HEK293T (cell line): ENCODE results near the gene PLPPR2.

ENCODE experiments used
- BHLHE40 ChIP-seq: fragments of 450-650 bp; IDR thresholded peaks from 2 replicates; pipeline ENCODE4 v1.6.1; 2016; ENCODE audit warnings: mild to moderate bottlenecking, moderate library complexity, borderline replicate concordance
- FOXA1 ChIP-seq: fragments of 450-650 bp; IDR thresholded peaks from 2 replicates; pipeline ENCODE4 v1.6.1; 2016; ENCODE audit warnings: mild to moderate bottlenecking
- FOXK2 ChIP-seq: fragments of 450-650 bp; IDR thresholded peaks from 2 replicates; pipeline ENCODE4 v1.6.1; 2016; ENCODE audit warnings: mild to moderate bottlenecking
- FOXM1 ChIP-seq: fragments of 450-650 bp; IDR thresholded peaks from 2 replicates; pipeline ENCODE4 v1.6.1; 2017; ENCODE audit warnings: mild to moderate bottlenecking, borderline replicate concordance
- HDGF ChIP-seq: fragments of 450-650 bp; IDR thresholded peaks from 2 replicates; pipeline ENCODE4 v1.6.1; 2017; ENCODE audit warnings: antibody characterized with exemption, borderline replicate concordance
- L3MBTL2 ChIP-seq: fragments of 450-650 bp; conservative IDR thresholded peaks from 2 replicates; pipeline ENCODE4 v1.6.1; 2016; ENCODE audit warnings: mild to moderate bottlenecking
- LEF1 ChIP-seq: fragments of 450-650 bp; IDR thresholded peaks from 2 replicates; pipeline ENCODE4 v1.6.1; 2017; ENCODE audit warnings: mild to moderate bottlenecking, borderline replicate concordance
- NFRKB ChIP-seq: fragments of 450-650 bp; IDR thresholded peaks from 2 replicates; pipeline ENCODE4 v1.6.1; 2016; ENCODE audit warnings: mild to moderate bottlenecking, moderate library complexity
- SP1 ChIP-seq: fragments of 450-650 bp; IDR thresholded peaks from 2 replicates; pipeline ENCODE4 v1.6.1; 2017
- TARDBP ChIP-seq: fragments of 450-650 bp; IDR thresholded peaks from 2 replicates; pipeline ENCODE4 v1.6.1; 2016

DNA sequence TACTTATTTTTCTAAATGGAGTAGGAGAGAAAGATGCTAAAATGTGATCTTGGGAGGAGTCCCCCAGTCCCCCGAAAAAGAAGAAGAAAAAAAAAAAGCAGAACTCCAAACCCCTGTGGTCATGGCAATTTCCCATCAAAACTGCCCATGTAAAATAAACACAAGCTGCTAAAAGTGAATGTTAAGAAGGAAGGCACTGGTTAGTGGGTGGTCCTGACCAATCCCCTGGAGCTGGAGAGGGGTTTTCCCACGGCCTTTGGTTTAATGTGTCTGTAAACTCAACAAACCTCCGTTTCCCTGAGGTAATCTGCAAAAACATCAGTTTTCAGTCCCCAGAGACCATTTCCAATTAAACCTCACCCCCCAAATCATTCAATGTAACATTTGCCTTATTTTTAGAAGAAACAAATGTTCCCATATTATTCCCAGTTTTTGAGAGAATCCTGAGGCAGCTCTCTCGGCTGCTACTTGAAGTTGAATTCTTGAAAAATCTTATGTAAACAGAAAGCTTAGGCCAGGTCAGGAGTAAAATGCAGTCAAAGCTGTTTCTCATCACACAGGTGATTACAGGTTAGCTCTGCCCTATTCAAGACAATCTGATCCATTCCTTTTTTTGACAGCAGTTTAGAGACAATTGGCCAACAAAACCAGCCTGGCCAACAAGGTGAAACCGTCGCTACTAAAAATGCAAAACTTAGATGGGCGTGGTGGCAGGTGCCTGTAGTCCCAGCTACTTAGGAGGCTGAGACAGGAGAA is 32.8 kb upstream of the PLPPR2 start:
- TF ChIP-seq FOXK2 (no peak), TARDBP (no peak), HDGF (no peak), SP1 (no peak), NFRKB (no peak), FOXA1 (no peak), FOXM1 (no peak), BHLHE40 (no peak), L3MBTL2 (no peak), LEF1 (no peak)
